PC-9 (cell line): ENCODE data around the gene IZUMO3.

Experiments
- CTCF ChIP-seq: fragments of 200-600 bp; sonication (generic); conservative IDR thresholded peaks from 2 replicates; pipeline ENCODE4 v1.6.1; 2017; ENCODE audit warnings: mixed run types, antibody characterized with exemption, mild to moderate bottlenecking, moderate library complexity
- EZH2 ChIP-seq: fragments of 200-600 bp; sonication (generic); IDR thresholded peaks from 2 replicates; pipeline ENCODE4 v1.8.0; 2017; ENCODE audit warnings: antibody characterized with exemption, low read depth

- TF ChIP-seq CTCF: no peak
- no peak for TF ChIP-seq EZH2
These were observed 44.7 kb upstream of the IZUMO3 start for GRCh38 chr9:24590432-24590831.
